HG03103 (cell line): ENCODE results near the gene NOL4L.

Experiments used
- ATAC-seq: cut with Tn5 transposase; IDR thresholded peaks from one replicate; pipeline ENCODE4 v1.9.1; 2021; ENCODE audit warnings: low read depth; ENCODE audit not compliant: unreplicated experiment

The NOL4L gene

GRCh38 chr20:32400476-32400875 is 184.7 kb downstream of the NOL4L start:
- no peak for ATAC-seq

GRCh38 chr20:32397567-32398084 is 187.5 kb downstream of the NOL4L start:
- no peak for ATAC-seq

GRCh38 chr20:32396646-32397160 is 188.4 kb downstream of the NOL4L start:
- no peak for ATAC-seq

- ATAC-seq = no peak
These were observed 190.1 kb downstream of the NOL4L start for GRCh38 chr20:32395066-32395465.
